Effector memory CD8-positive, alpha-beta T cell (primary cell): ENCODE results near the gene TAS2R60.

Experiments used
- ATAC-seq: fragments of 150-1000 bp; cut with Tn5 transposase; replicated peaks from 2 replicates; pipeline ENCODE4 v1.10.0; 2021; ENCODE audit warnings: mild to moderate bottlenecking, moderate library complexity
- DNase-seq, 3 experiments: peaks; one replicate each; pipeline ENCODE4 v3.0.0; 2021
- H3K27ac Mint-ChIP-seq, 2 donors: one replicate each; pipeline ENCODE4 v1.8.0; 2022; ENCODE audit warnings: mild to moderate bottlenecking in 2 of 2, mixed read lengths in 2 of 2, moderate library complexity in 2 of 2
- H3K27me3 Mint-ChIP-seq, 2 donors: one replicate each; pipeline ENCODE4 v1.8.0; 2022; ENCODE audit warnings: mixed read lengths in 2 of 2
- H3K36me3 Mint-ChIP-seq: one replicate; pipeline ENCODE4 v1.8.0; 2022; ENCODE audit warnings: mild to moderate bottlenecking, moderate library complexity, mixed read lengths; ENCODE audit not compliant: insufficient read depth
- H3K4me1 Mint-ChIP-seq, 2 donors: one replicate each; pipeline ENCODE4 v1.8.0; 2022; ENCODE audit warnings: low read depth in 2 of 2, mixed read lengths in 2 of 2
- H3K4me3 Mint-ChIP-seq, 2 donors: one replicate each; pipeline ENCODE4 v1.8.0; 2022; ENCODE audit warnings: mild to moderate bottlenecking in 2 of 2, mixed read lengths in 2 of 2, moderate library complexity in 2 of 2
- H3K9me3 Mint-ChIP-seq, 2 donors: one replicate each; pipeline ENCODE4 v1.8.0; 2022; ENCODE audit warnings: mixed read lengths in 2 of 2

The TAS2R60 gene

DNA sequence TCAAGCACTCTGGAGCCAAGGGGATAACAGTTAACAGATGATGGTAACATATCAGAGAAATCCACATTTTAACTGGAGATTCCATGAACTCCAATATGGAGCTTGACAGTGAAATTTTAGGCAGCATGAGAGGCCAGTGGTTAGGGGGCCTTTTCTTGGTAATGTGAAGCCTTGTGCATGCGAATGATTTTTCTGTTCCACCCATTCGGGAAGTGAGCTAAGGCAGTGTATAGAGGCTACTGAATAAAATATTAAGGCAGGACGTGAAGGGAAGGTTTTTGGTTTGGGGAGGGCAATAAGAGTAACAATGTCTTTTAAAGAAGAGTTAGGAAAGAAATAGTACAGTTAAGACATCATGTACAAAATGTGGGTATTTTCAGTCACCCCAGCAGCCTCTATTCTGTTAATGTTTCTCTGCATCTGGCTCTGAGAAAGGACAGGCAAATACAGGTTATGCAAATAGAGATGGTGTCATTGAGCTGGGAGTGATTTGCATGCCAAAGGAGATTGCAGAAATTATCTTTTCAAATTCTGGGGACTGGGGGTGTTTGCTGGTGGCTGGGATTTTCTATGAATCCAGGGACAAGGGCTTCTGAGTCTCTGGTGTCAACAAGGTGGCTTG is 6.8 kb upstream of the TAS2R60 start:
- no peak overlapping the region for H3K27ac Mint-ChIP-seq
- no peaks in the 10 kb centered on the region for H3K9me3 Mint-ChIP-seq
- H3K36me3 Mint-ChIP-seq = no peaks in the 10 kb centered on the region
- peaks cover 0 to 3% of the 10 kb centered on the region in 2 donors for H3K4me1 Mint-ChIP-seq
- no peak overlapping the region for H3K4me3 Mint-ChIP-seq
- ATAC-seq (no peak), DNase-seq (no peak)
- H3K27me3 Mint-ChIP-seq = peaks cover 23 to 35% of the 10 kb centered on the region in 2 donors

- Mint-ChIP-seq H3K4me1 (peaks cover 0 to 3% of the 10 kb centered on the region in 2 donors), H3K27ac (no peak overlapping the region), H3K36me3 (no peaks in the 10 kb centered on the region), H3K27me3 (peaks cover 25 to 35% of the 10 kb centered on the region in 2 donors), H3K4me3 (no peak overlapping the region), H3K9me3 (no peaks in the 10 kb centered on the region)
- no peak for ATAC-seq
- DNase-seq = no peak
Measured at GRCh38 chr7:143437578-143437977, 5.7 kb upstream of the TAS2R60 start.

DNA sequence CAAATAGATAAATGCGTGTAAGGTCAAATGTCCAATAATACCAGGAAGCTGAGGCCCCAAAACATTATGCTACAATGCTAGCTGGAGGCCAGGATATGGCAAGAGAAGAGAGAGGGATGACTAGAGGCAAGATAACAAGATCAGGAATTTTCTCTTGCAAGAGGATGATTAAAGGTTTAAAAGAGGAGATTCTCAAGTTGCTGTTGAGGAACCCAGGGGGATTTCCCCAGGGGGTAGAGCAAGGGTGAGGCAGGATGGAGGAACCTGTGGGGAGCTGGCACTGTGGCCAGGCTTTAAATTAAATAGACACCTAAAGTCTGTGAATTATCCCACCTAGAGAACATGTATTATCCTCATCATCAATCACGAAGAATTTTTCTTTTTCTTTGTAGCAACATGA is 3.4 kb upstream of the TAS2R60 start:
- DNase-seq = no peak
- Mint-ChIP-seq H3K36me3 (no peaks in the 10 kb centered on the region), H3K9me3 (no peaks in the 10 kb centered on the region), H3K4me3 (no peak overlapping the region), H3K27ac (no peak overlapping the region), H3K4me1 (peaks cover 0 to 3% of the 10 kb centered on the region in 2 donors), H3K27me3 (peaks cover 13 to 25% of the 10 kb centered on the region in 2 donors)
- ATAC-seq = no peak

DNA sequence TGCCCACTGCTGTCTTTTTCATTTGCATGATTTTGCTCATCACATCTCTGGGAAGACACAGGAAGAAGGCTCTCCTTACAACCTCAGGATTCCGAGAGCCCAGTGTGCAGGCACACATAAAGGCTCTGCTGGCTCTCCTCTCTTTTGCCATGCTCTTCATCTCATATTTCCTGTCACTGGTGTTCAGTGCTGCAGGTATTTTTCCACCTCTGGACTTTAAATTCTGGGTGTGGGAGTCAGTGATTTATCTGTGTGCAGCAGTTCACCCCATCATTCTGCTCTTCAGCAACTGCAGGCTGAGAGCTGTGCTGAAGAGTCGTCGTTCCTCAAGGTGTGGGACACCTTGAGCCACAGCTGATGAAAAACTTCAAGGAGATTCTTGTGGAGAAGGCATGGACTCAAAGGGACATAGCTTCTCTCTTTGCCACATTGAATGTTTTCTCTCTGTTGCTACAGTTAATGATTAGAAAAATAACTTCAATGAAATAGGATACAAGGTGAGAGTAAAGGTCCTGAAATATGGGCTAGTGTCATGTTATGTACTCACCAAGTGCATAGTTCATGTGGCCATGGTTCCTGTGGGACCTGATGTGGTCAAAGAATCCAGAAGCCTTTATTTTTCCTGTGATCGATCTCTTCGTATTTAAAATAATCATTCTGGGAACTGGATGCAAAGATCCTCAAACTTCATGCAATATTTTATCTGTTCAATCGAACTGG is 970 bp downstream of the TAS2R60 start:
- peaks cover 0 to 7% of the 10 kb centered on the region in 2 donors for H3K27me3 Mint-ChIP-seq
- H3K36me3 Mint-ChIP-seq = no peaks in the 10 kb centered on the region
- DNase-seq (no peak), ATAC-seq (no peak)
- no peaks in the 10 kb centered on the region for H3K9me3 Mint-ChIP-seq
- H3K27ac Mint-ChIP-seq = no peak overlapping the region
- H3K4me3 Mint-ChIP-seq = no peak overlapping the region
- no peaks in the 10 kb centered on the region for H3K4me1 Mint-ChIP-seq

DNA sequence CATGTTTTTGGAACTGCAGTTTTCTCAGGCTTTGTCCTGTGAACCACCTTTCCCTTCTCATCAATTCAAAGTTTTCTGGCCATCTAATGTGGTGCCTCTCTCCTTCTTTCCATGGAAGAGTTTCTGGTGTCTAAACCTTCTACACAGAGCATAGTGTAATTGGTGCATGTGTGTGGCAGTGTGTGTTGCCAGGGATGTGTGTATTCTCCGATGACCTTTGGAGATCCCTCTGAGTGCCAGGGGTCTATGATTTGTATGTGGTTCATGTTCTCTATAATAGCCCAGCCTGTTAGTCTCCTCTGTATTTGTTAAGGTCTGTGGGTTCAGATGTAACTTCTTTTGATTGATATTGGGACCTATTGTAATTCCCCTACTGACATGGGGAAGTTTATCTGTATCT is 1.5 kb downstream of the TAS2R60 start:
- H3K9me3 Mint-ChIP-seq = no peaks in the 10 kb centered on the region
- DNase-seq (no peak), ATAC-seq (no peak)
- no peak overlapping the region for H3K27ac Mint-ChIP-seq
- H3K4me3 Mint-ChIP-seq = no peak overlapping the region
- H3K36me3 Mint-ChIP-seq = no peaks in the 10 kb centered on the region
- no peaks in the 10 kb centered on the region for H3K4me1 Mint-ChIP-seq
- peaks cover 0 to 7% of the 10 kb centered on the region in 2 donors for H3K27me3 Mint-ChIP-seq

DNA sequence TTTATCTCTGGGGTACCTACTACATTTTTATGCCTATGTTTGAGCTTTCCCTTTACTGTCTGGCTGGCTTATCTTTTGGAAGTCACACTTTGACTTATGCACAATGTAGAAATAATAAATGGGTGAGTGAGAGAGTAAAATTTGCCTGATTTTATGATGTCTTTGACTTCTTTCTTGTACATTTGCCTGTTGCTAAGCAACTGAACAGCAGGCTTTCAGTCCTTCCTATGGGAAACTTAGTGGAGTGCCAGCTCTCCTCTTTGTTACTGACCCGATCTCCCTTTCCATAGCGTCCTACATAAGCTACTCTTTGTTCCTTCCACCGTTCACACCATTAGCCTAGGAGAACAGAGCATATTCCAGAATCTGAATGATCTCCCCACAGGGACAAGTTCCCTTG is 4.2 kb downstream of the TAS2R60 start:
- no peak overlapping the region for H3K4me3 Mint-ChIP-seq
- ATAC-seq (no peak), DNase-seq (no peak)
- H3K36me3 Mint-ChIP-seq = no peaks in the 10 kb centered on the region
- no peaks in the 10 kb centered on the region for H3K4me1 Mint-ChIP-seq
- no peaks in the 10 kb centered on the region for H3K9me3 Mint-ChIP-seq
- H3K27ac Mint-ChIP-seq = no peak overlapping the region
- H3K27me3 Mint-ChIP-seq = peaks cover 0 to 6% of the 10 kb centered on the region in 2 donors

DNA sequence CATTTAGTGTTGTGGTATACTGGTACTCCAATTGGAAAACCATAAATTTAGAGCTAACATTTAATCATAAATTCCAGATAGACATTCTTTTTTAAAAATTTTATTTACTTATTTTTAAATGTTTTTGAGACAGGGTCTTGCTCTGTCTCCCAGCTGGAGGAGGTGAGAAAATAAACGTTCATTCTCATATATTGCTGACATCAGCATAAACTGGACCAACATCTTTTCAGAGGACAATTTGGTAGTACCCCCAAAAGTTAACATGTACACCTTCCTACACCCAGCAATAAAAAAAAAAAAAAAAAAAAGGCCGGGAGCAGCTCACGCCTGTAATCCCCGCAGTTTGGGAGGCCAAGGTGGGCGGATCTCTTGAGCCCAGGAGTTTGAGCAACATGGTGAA is 5.2 kb downstream of the TAS2R60 start:
- Mint-ChIP-seq H3K9me3 (no peaks in the 10 kb centered on the region), H3K4me3 (no peak overlapping the region), H3K27ac (no peak overlapping the region), H3K36me3 (no peaks in the 10 kb centered on the region), H3K27me3 (peaks cover 0 to 11% of the 10 kb centered on the region in 2 donors), H3K4me1 (no peaks in the 10 kb centered on the region)
- DNase-seq (no peak), ATAC-seq (no peak)

DNA sequence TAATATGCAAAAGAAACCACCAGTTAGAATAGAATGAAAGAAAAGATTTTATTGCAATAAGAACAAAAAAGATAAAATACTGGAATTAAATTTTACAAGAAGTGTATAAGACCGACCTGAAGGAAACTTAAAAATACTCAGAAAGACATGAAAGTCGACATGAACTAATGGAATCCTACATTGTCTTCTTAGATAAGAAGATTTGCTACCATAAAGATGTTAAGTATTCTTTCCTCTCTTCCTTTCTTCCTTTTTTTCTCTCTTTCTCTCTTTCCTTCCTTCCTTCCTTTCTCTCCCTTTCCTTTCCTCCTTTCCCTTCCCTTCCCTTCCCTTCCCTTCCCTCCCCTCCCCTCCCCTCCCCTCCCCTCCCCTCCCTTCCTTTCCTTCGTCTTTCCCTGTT is 6.5 kb downstream of the TAS2R60 start:
- Mint-ChIP-seq H3K9me3 (no peaks in the 10 kb centered on the region), H3K4me3 (no peak overlapping the region), H3K27me3 (peaks cover 0 to 11% of the 10 kb centered on the region in 2 donors), H3K36me3 (no peaks in the 10 kb centered on the region), H3K4me1 (no peaks in the 10 kb centered on the region), H3K27ac (no peak overlapping the region)
- ATAC-seq = no peak
- no peak for DNase-seq

GRCh38 chr7:143451122-143451521 is 7.9 kb downstream of the TAS2R60 start:
- Mint-ChIP-seq H3K4me3 (no peak overlapping the region), H3K36me3 (no peaks in the 10 kb centered on the region), H3K27ac (no peak overlapping the region)

DNA sequence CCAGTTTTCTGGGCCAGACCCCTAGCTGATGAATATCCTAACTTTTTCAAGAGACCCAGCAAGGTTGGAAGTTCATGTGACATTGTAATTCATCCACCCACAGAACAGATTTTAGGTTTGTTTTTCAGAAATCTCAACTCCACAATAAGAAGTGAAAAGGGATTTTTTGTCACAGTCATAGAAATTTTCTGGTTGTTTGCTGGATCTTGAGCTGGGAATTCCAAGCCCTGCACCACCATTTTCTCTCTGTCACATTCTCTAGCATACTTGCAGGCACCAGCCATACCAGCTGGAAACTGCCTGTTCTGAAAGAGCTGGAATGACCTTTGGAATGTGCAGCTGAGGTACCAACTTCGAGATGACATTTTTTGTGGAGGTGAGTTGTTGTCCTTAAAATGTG is 8.5 kb downstream of the TAS2R60 start:
- H3K36me3 Mint-ChIP-seq = no peaks in the 10 kb centered on the region
- H3K27ac Mint-ChIP-seq = no peak overlapping the region
- no peak overlapping the region for H3K4me3 Mint-ChIP-seq
- peaks cover 0 to 11% of the 10 kb centered on the region in 2 donors for H3K27me3 Mint-ChIP-seq
- ATAC-seq (no peak), DNase-seq (no peak)
- no peaks in the 10 kb centered on the region for H3K9me3 Mint-ChIP-seq
- H3K4me1 Mint-ChIP-seq = no peaks in the 10 kb centered on the region

More at GRCh38 chr7:143451122-143451521, 7.9 kb downstream of the TAS2R60 start:
- H3K27me3 Mint-ChIP-seq = peaks cover 0 to 11% of the 10 kb centered on the region in 2 donors
- no peaks in the 10 kb centered on the region for H3K9me3 Mint-ChIP-seq
- DNase-seq (no peak), ATAC-seq (no peak)
- H3K4me1 Mint-ChIP-seq = no peaks in the 10 kb centered on the region

DNA sequence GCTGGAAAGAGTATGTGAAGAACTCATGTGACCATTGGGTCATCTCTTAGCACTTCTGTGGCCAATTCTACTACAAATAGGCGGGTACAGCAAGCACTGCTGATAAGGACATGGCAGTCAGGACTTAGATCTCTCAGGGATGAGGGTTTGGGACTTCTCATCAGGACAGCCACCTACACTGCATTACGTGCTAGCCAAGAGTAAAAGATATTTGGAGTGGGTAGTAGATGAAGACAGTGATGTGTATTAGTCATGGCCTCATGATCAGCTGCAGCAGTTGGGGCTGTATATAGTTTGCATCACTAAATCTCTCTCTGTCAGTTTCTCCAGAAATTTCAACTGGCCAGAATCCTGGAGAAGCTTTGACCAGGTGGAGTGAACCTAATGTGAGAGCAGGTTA is 9.2 kb downstream of the TAS2R60 start:
- no peaks in the 10 kb centered on the region for H3K9me3 Mint-ChIP-seq
- no peak for ATAC-seq
- peaks cover 5 to 16% of the 10 kb centered on the region in 2 donors for H3K27me3 Mint-ChIP-seq
- H3K36me3 Mint-ChIP-seq = no peaks in the 10 kb centered on the region
- no peak overlapping the region for H3K27ac Mint-ChIP-seq
- no peaks in the 10 kb centered on the region for H3K4me1 Mint-ChIP-seq
- H3K4me3 Mint-ChIP-seq = no peak overlapping the region
- DNase-seq = no peak

- no peak for ATAC-seq
- Mint-ChIP-seq H3K4me3 (no peak overlapping the region), H3K9me3 (no peaks in the 10 kb centered on the region), H3K27ac (no peak overlapping the region), H3K36me3 (no peaks in the 10 kb centered on the region), H3K4me1 (no peaks in the 10 kb centered on the region), H3K27me3 (peaks cover 18 to 30% of the 10 kb centered on the region in 2 donors)
- DNase-seq = no peak
Measured at GRCh38 chr7:143454091-143454680, 10.9 kb downstream of the TAS2R60 start.

- Mint-ChIP-seq H3K27me3 (peaks cover 18 to 30% of the 10 kb centered on the region in 2 donors), H3K4me3 (no peak overlapping the region), H3K9me3 (no peaks in the 10 kb centered on the region), H3K36me3 (no peaks in the 10 kb centered on the region), H3K27ac (no peak overlapping the region), H3K4me1 (no peaks in the 10 kb centered on the region)
- DNase-seq (no peak), ATAC-seq (no peak)
Measured at GRCh38 chr7:143455491-143455890, 12.2 kb downstream of the TAS2R60 start.

DNA sequence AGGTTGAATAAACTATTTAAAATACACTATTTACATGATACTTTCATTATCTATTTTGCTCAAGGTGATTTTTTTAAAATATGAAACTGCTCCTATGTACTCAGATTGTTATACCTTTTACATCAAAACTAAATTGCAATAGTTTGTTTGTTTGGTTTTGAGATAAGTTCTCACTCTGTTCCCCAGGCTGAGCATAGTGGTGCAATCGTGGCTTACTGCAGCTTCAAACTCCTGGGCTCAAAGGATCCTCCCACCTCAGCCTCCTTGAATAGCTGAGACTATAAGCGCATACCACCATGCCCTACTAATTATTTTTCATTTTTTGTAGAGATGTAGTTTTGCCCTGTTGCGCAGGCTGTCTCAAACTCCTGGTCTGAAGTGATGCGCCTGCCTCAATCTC is 12.7 kb downstream of the TAS2R60 start:
- Mint-ChIP-seq H3K27me3 (peaks cover 18 to 30% of the 10 kb centered on the region in 2 donors), H3K27ac (no peak overlapping the region), H3K36me3 (no peaks in the 10 kb centered on the region)

More for the DNA sequence above, 12.7 kb downstream of the TAS2R60 start:
- H3K4me1 Mint-ChIP-seq = no peaks in the 10 kb centered on the region
- H3K9me3 Mint-ChIP-seq = no peaks in the 10 kb centered on the region
- ATAC-seq (no peak), DNase-seq (no peak)
- H3K4me3 Mint-ChIP-seq = no peak overlapping the region
